ENCODE results near the gene UBL7. TPM values are rescaled to one million over a fixed set of nuclear protein-coding genes. Genes with fewer than 3 reads are reported as not detected.
A peak's percentile ranks its signal among the peaks of the same experiment; 100 is the strongest.

The UBL7 gene
- total and polyA plus RNA-seq, 10 of the 15 experiments (the other 5 are each of a cell fraction or from before 2014, with no cell fraction given), result 25.9 to 145 (median 90.1) TPM

GRCh38 chr15:74400313-74400860 lies 60.6 kb downstream of the UBL7 start:
- Histone ChIP-seq H3K4me3 (peak overlapping the region; percentile 59), H4K20me1 (ENCODE audit: control insufficient read depth, insufficient read depth) (no peaks in the 10 kb centered on the region), H3K79me2 (ENCODE audit: control insufficient read depth, insufficient read depth, low read length) (peaks cover 62% of the 10 kb centered on the region), H3K27me3 (replicated peaks in 1 of 2; ENCODE audit: control insufficient read depth in 2 of 2, insufficient read depth in 2 of 2, low read length in 1 of 2) (no peaks in the 10 kb centered on the region), H3K27ac (ENCODE audit: control insufficient read depth, insufficient read depth) (peak overlapping the region; percentile 100), H3K36me3 (ENCODE audit: control insufficient read depth in 2 of 2, insufficient read depth in 2 of 2, low read length in 1 of 2) (no peaks in the 10 kb centered on the region), H3K4me1 (ENCODE audit: control insufficient read depth, insufficient read depth, low read length) (peaks cover 90% of the 10 kb centered on the region), H3K4me2 (ENCODE audit: control insufficient read depth, insufficient read depth) (peak overlapping the region; percentile 100), H3K9ac (ENCODE audit: control insufficient read depth, insufficient read depth, low read length) (peak overlapping the region; percentile 85), H2AFZ (ENCODE audit: control insufficient read depth, low read depth, low read length) (no peak overlapping the region), H3K9me3 (replicated peaks; ENCODE audit: control insufficient read depth, insufficient read depth, low read length) (no peaks in the 10 kb centered on the region)
- BruUV-seq (replicated peaks), result no TSS peak
- ATAC-seq (no peak), FAIRE-seq (no peak), DNase-seq (ENCODE audit: low read depth, low spot score) (no peak)
- 1% methylated on average over 10 of the region's 10 CpGs for WGBS (ENCODE audit: insufficient coverage, insufficient replicate concordance, low lambda C conversion rate, missing lambda C conversion rate)
- intact Hi-C loops (cut with micrococcal nuclease; ENCODE audit: unreplicated experiment), result no loop called here
- no peak for TF ChIP-seq BRCA1 (IDR thresholded peaks at IDR 0.05; ENCODE audit: low read depth, low read length)
- TF ChIP-seq ZBTB40 (IDR thresholded peaks at IDR 0.05; ENCODE audit: borderline replicate concordance), result no peak
- TF ChIP-seq, protein P1, sequence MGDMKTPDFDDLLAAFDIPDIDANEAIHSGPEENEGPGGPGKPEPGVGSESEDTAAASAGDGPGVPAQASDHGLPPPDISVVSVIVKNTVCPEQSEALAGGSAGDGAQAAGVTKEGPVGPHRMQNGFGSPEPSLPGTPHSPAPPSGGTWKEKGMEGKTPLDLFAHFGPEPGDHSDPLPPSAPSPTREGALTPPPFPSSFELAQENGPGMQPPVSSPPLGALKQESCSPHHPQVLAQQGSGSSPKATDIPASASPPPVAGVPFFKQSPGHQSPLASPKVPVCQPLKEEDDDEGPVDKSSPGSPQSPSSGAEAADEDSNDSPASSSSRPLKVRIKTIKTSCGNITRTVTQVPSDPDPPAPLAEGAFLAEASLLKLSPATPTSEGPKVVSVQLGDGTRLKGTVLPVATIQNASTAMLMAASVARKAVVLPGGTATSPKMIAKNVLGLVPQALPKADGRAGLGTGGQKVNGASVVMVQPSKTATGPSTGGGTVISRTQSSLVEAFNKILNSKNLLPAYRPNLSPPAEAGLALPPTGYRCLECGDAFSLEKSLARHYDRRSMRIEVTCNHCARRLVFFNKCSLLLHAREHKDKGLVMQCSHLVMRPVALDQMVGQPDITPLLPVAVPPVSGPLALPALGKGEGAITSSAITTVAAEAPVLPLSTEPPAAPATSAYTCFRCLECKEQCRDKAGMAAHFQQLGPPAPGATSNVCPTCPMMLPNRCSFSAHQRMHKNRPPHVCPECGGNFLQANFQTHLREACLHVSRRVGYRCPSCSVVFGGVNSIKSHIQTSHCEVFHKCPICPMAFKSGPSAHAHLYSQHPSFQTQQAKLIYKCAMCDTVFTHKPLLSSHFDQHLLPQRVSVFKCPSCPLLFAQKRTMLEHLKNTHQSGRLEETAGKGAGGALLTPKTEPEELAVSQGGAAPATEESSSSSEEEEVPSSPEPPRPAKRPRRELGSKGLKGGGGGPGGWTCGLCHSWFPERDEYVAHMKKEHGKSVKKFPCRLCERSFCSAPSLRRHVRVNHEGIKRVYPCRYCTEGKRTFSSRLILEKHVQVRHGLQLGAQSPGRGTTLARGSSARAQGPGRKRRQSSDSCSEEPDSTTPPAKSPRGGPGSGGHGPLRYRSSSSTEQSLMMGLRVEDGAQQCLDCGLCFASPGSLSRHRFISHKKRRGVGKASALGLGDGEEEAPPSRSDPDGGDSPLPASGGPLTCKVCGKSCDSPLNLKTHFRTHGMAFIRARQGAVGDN (IDR thresholded peaks at IDR 0.05), result no peak; the same call in none of the 2 replicates
- peak; percentile 16 for TF ChIP-seq SMAD1 (IDR thresholded peaks at IDR 0.05; ENCODE audit: low read depth, partially characterized antibody)
- TF ChIP-seq NFXL1 (IDR thresholded peaks at IDR 0.05; ENCODE audit: borderline replicate concordance), result no peak
- TF ChIP-seq LARP7 (IDR thresholded peaks at IDR 0.05), result 0 out of 2 replicates have a peak, but pooled peaks have one; percentile 28
- TF ChIP-seq SMAD5 (IDR thresholded peaks at IDR 0.05; ENCODE audit: low read depth), result peak; percentile 35; the same call in 1 of the 2 replicates
- no peak for TF ChIP-seq GABPA (IDR thresholded peaks at IDR 0.05; ENCODE audit: low read depth)
- peak; percentile 93 for TF ChIP-seq MLLT1 (IDR thresholded peaks at IDR 0.05)
- RAD21 ChIA-PET (ENCODE audit: unreplicated experiment), result interaction anchor here (1.2 to 20.3 kb wide), 6 partner anchors 12 to 377 kb away, joined by 4 to 496 read pairs (median 13); partner anchors contain the start of gene SEMA7A
- POLR2A ChIA-PET, result interaction anchor here (1.4 to 15.4 kb wide), 4 partner anchors 17 to 61 kb away, joined by 3 to 325 read pairs (median 160); partner anchors contain the start of genes SEMA7A and UBL7
- SMC1A ChIA-PET (ENCODE audit: uncharacterized antibody, unreplicated experiment), result interaction anchor here (1.2 to 12.5 kb wide), 8 partner anchors 11 to 386 kb away, joined by 5 to 336 read pairs (median 8); partner anchors contain the start of gene SEMA7A
- in situ Hi-C loops (cut with MboI), result no loop called here
- CTCF ChIA-PET, result interaction anchor here (0.9 to 15.7 kb wide), 5 partner anchors 17 to 34 kb away, joined by 3 to 226 read pairs (median 6); no protein-coding TSS in a partner anchor

Measured in GM12878 (cell line).